K562 (cell line): Measurements from ENCODE around the gene SERPINB5.

Experiments
- CBX2 ChIP-seq: fragments of 200-600 bp; sonication (generic); IDR thresholded peaks from one replicate; pipeline ENCODE4 v1.6.1; 2012; ENCODE audit warnings: mild to moderate bottlenecking, low read length, inconsistent platforms; ENCODE audit not compliant: insufficient read depth, poor library complexity, severe bottlenecking
- CBX3 ChIP-seq, 2 experiments: IDR thresholded peaks; 1 replicate in 1 of 2; 2 replicates in 1 of 2; pipeline ENCODE4 v1.6.1; 2012; ENCODE audit warnings: inconsistent platforms in 2 of 2, low read length in 2 of 2, borderline replicate concordance in 1 of 2, control low read depth in 1 of 2
- CBX5 ChIP-seq: IDR thresholded peaks from 2 replicates; pipeline ENCODE4 v1.6.1; 2014; ENCODE audit warnings: low read depth, borderline replicate concordance
- CREB3 ChIP-seq: fragments of 450-650 bp; conservative IDR thresholded peaks from 2 replicates; pipeline ENCODE4 v1.6.1; 2016; ENCODE audit warnings: missing genetic modification characterization, low read depth, mild to moderate bottlenecking, missing compliant biosample characterization, moderate library complexity
- CTBP1 ChIP-seq: fragments of 450-650 bp; IDR thresholded peaks from 2 replicates; pipeline ENCODE4 v1.6.1; 2016; ENCODE audit warnings: borderline replicate concordance
- EZH2 ChIP-seq: IDR thresholded peaks from 2 replicates; pipeline ENCODE4 v1.6.1; 2012; ENCODE audit warnings: low read depth, mild to moderate bottlenecking, inconsistent platforms, low read length, borderline replicate concordance
- HOXB6 ChIP-seq: fragments of 250-450 bp; sonication (Bioruptor Pico); IDR thresholded peaks from 2 replicates; pipeline ENCODE4 v1.5.1; 2022; ENCODE audit warnings: mild to moderate bottlenecking, borderline replicate concordance
- KHSRP ChIP-seq: fragments of 450-650 bp; IDR thresholded peaks from 2 replicates; pipeline ENCODE4 v1.6.1; 2017
- L3MBTL2 ChIP-seq: fragments of 450-650 bp; IDR thresholded peaks from 2 replicates; pipeline ENCODE4 v1.6.1; 2016; ENCODE audit warnings: mild to moderate bottlenecking, moderate library complexity
- MYC ChIP-seq, 2 experiments: fragments of 250-450 bp in 1 of 2; sonication (Bioruptor Pico) in 1 of 2; IDR thresholded peaks; 2 replicates each; pipeline versions ENCODE4 v1.5.1 to v1.6.1; 2012 to 2021; ENCODE audit warnings: low read depth in 2 of 2, borderline replicate concordance in 1 of 2, improper control_type of control experiment in 1 of 2, low read length in 1 of 2, mild to moderate bottlenecking in 1 of 2, moderate library complexity in 1 of 2
- POLR2A ChIP-seq: fragments of 450-650 bp; conservative IDR thresholded peaks from 2 replicates; pipeline ENCODE4 v1.6.1; 2016
- PPARD ChIP-seq: fragments of 250-450 bp; sonication (Bioruptor Pico); IDR thresholded peaks from 2 replicates; pipeline ENCODE4 v1.8.0; 2022; ENCODE audit warnings: inconsistent platforms, mild to moderate bottlenecking, moderate library complexity
- WHSC1 ChIP-seq: IDR thresholded peaks from one replicate; pipeline ENCODE4 v1.6.1; 2012; ENCODE audit warnings: low read length, control low read depth, inconsistent platforms
- ZNF12 ChIP-seq: sonication (generic); formaldehyde crosslinking; IDR thresholded peaks from 2 replicates; pipeline ENCODE4 v1.4.0; 2020; ENCODE audit warnings: mild to moderate bottlenecking, missing genetic modification reagents

GRCh38 chr18:63451799-63452660, 24.7 kb upstream of the SERPINB5 start:
- TF ChIP-seq MYC (IDR thresholded peaks at IDR 0.05; ENCODE audit: low read depth, low read length) = no peak
- no peak for TF ChIP-seq MYC (CRISPR knock-in tag; IDR thresholded peaks at IDR 0.05; ENCODE audit: borderline replicate concordance, low read depth)
- TF ChIP-seq L3MBTL2 = no peak
- TF ChIP-seq EZH2 = no peak
- TF ChIP-seq CBX3 (IDR thresholded peaks at IDR 0.05; ENCODE audit: borderline replicate concordance in 1 of 2, low read length in 2 of 2) = no peak
- no peak for TF ChIP-seq CBX5
- no peak for TF ChIP-seq WHSC1
- no peak for TF ChIP-seq PPARD
- TF ChIP-seq POLR2A = no peak
- TF ChIP-seq CREB3 (tag) = no peak
- no peak for TF ChIP-seq CBX2
- no peak for TF ChIP-seq CTBP1
- no peak for TF ChIP-seq HOXB6 (CRISPR knock-in tag)
- no peak for TF ChIP-seq ZNF12 (CRISPR knock-in tag)
- no peak for TF ChIP-seq KHSRP
